GM21390 (cell line): ENCODE measurements around the gene BBX.

Experiments used
- ATAC-seq: cut with Tn5 transposase; IDR thresholded peaks from one replicate; pipeline ENCODE4 v1.9.1; 2021; ENCODE audit not compliant: unreplicated experiment

BBX gene

GRCh38 chr3:107738486-107739183 is 215.9 kb downstream of the BBX start:
- ATAC-seq: no peak

DNA sequence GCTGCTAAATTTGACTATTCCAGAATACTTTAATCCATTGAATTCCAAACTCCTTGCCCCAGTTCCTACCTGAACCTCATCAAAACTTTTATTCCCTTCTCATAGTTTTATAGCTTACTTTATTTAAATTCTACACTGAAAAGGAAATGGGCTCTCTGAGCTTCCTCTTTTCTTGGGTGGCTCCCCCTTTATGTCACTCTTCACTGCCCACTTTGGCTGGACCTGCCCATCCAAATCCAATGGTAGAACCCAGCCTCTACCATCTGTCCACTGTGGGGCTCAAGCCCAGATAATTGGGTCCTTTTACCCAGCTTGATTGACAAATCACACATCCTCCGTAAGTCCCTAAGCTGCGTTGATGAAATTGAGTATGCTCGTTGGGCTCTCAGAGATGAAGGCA is 216.5 kb downstream of the BBX start:
- no peak for ATAC-seq

DNA sequence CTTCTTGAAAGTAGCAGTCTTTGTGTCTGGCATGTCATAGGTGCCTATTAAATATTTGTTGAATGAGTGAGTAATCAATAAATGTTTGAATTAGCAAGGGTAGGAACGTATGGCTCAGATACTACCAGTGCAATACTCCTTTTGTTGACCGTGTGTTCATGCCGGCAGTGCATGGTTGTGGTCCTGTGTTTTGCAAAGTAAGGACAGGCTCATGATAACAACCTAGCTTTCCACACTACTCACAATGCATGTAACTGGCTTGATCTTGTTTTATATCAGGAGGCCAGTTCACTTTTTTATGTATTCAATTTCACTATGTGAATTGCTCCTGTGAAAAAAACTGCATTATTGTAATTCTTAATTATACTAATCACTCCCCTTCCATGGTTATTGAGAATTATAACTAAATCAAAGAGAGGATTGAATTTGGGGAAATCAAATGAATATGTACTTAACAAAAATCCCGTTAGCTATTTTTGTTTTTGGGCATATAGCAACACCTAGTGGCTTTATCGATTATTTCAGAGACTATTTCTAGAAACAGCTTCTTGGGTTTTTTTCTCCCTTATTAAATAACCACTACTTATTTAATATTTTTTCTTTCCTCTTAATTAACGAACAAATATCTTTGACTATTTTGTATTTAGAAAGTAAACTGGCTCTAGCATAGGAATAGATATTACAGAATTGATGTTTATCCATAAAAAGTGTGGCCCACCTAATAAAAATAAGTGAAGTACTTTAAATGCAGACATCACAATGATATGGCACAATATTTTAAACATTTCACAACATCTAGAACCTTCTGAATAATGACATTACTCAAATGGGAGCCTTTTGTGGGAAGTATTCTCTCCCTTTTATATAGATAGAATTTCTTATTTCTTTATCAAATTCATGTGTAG is 218.5 kb downstream of the BBX start:
- ATAC-seq: no peak

DNA sequence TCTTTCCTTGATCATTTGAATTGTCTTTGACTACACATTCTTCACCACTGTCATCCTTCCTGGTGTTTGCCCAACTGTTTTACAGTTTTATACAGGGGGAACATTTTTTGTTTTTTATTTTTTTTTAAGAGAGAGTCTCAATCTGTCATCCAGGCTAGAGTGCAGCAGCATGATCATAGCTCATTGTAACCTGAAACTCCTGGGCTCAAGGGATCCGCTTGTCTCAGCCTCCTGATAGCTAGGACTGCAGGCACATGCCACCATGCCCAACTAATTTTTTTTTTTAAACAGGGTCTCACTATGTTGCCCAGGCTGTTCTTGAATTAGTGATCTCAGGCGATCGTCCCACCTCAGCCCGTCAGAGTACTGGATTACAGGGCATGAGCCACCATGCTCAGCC is 222.6 kb downstream of the BBX start:
- ATAC-seq: no peak

GRCh38 chr3:107752202-107752990 is 229.6 kb downstream of the BBX start:
- no peak for ATAC-seq

GRCh38 chr3:107753494-107753893 is 230.7 kb downstream of the BBX start:
- ATAC-seq: peak; percentile 66

DNA sequence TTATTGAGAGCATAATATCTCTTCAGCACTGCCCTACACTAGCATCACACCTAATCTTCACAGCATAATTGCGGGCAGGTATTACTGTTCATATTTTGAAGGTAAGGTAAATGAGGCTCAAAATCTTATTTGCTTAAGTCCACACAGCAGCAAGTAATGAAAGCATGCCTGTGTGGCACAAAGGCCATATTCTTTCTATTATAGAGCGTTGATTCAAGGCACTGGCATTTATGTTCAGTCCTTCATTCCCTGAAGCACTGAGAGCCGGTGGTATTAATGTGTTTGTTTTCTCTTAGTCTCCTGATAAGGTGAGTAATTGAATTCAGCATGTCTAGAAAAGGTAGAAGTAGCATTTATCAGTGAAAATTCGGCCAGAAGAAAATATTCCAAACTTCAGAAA is 231.2 kb downstream of the BBX start:
- no peak for ATAC-seq

GRCh38 chr3:107756649-107757048 is 233.9 kb downstream of the BBX start:
- no peak for ATAC-seq

DNA sequence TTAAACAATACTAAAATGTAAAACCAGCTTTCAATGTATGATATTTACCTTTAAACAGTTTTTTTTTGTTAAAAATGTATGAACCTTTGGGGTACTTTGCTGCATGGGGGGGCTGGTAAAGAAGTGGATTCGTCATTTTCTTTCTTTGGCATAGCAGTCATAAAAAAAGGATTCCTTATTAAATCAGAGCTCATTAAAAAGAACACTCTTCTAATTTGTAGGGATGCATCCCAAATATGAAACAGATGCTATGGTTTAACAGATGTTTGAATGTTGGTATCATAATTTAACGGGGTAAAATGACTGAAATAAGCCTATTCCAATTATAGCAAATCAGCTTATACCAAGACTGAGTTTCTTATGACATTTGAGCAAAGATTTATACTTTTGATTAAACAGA is 234.4 kb downstream of the BBX start:
- no peak for ATAC-seq

- ATAC-seq: no peak
These were observed 237.4 kb downstream of the BBX start for GRCh38 chr3:107760144-107760543.

DNA sequence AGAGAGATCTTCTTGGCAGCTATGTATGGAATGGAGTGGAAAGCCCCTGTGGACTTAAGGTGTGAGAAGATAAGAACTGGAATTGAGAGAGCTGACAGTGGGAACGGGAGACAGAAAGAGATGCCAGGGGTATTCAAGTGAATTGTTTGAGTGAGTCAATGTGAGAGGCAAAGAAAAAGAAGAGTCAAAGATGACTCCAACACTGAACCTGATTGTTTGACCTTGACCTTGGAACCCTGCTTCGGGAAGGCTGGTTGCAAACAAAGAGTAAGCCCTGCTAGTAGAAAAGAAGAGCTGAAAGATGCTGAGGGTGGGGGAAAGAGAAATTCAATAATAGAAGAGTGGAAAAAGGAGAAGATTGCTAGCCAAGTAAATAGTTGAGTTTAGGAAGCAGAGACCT is 238.6 kb downstream of the BBX start:
- ATAC-seq: no peak

DNA sequence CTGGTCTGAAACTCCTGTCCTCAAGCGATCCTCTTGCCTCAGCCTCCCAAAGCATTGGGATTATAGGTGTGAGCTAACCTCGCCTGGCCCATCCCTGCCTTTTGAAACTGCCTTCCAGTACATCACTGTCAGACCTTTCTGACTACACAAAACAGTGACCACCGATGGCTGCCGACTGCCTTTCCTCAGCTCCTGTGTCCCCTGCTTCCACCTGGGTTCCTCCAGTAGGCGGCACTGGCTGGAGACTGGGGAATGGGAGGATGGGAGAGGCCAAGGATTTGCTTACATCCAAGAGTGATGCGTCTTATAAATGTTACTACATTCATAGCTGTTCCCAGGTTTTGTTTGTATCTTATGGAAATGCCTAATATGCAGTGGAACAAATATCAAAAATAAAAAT is 242.8 kb downstream of the BBX start:
- ATAC-seq: no peak

GRCh38 chr3:107767897-107768605 is 245.3 kb downstream of the BBX start:
- no peak for ATAC-seq

DNA sequence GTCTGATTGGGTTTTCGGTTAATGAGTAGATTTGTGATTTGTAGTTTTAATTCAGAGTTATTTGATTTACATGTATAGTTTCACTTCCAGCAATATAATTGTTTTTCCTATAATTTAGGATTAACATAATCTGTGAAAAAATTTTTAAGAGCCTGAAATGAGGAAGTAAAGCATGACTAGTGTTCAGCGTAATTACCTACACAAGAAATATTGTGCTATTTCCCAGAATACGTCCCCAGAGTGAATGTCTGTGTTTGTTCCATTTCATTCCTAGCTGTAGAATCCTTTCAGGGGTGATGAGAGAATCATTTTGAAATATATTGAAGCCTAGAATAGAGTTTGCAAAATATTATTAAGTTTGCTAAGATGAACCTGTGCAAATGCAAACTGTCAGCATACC is 247.1 kb downstream of the BBX start:
- no peak for ATAC-seq

GRCh38 chr3:107772016-107772415 is 249.3 kb downstream of the BBX start:
- ATAC-seq: no peak

GRCh38 chr3:107775974-107776373 is 253.2 kb downstream of the BBX start:
- ATAC-seq: no peak

DNA sequence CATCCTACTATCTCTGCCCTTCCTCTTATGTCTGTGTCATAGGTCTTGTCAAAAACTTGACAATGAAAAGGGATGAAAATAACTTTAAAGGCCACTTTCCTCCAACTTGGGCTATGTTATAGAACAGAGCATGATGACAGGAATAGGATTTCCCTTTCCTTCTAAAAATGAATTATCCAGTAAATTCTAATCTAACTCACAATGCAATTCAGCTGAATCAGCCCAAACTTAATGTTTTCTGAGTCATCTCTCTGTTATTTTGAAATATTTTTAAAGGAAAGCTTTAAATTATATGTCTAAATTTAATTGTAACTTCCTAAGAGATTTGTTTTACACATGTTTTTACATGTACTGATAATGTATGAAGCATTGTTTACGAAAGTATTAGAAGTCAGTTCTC is 258.5 kb downstream of the BBX start:
- ATAC-seq: no peak

- ATAC-seq: no peak
These were observed 259.3 kb downstream of the BBX start for GRCh38 chr3:107782054-107782453.

DNA sequence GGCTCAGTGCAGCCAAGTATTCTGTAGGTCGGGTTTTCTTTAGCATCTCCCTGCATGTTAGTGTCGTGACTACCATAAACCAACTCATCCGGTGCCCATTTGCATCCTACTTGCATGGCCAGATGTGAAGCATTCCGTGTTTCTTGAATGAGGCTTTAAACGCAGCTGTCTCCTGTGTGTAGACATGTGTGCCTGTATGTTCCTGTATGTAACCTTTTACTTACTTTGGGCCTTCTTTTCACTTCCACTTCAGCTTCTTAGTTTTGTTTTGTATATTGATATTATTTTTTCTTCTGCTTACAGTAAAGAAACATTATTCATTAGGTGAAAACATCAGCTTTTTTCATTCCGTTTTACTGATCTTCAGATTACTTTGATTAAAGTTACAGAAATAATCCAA is 267.9 kb downstream of the BBX start:
- no peak for ATAC-seq

GRCh38 chr3:107791027-107791426 is 268.3 kb downstream of the BBX start:
- ATAC-seq: no peak

GRCh38 chr3:107791450-107791849 is 268.7 kb downstream of the BBX start:
- ATAC-seq: no peak
